ENCODE results near the gene ANKRD13C.

DNA sequence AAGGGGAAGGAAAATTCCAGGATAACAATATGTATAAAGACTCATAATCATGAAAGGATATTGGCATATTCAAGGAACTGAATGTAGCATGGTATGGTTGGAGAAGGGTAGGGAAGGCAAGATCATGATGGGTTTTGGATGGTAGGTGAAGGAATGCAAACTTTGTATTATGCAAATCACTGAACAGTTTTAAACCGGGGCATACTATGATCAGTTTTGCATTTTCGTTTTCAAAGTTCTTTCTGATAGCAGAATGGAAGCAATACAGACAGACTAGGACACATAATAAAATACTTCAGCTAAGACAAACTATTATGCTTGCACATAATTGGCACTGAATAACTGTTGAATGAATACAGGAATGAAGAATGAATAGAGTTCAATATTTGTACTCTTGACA, 42.1 kb upstream of the ANKRD13C start:
- no peak for TF ChIP-seq EGR1 (IDR thresholded peaks at IDR 0.05; ENCODE audit: low read depth in 2 of 2)
- TF ChIP-seq, protein P1, sequence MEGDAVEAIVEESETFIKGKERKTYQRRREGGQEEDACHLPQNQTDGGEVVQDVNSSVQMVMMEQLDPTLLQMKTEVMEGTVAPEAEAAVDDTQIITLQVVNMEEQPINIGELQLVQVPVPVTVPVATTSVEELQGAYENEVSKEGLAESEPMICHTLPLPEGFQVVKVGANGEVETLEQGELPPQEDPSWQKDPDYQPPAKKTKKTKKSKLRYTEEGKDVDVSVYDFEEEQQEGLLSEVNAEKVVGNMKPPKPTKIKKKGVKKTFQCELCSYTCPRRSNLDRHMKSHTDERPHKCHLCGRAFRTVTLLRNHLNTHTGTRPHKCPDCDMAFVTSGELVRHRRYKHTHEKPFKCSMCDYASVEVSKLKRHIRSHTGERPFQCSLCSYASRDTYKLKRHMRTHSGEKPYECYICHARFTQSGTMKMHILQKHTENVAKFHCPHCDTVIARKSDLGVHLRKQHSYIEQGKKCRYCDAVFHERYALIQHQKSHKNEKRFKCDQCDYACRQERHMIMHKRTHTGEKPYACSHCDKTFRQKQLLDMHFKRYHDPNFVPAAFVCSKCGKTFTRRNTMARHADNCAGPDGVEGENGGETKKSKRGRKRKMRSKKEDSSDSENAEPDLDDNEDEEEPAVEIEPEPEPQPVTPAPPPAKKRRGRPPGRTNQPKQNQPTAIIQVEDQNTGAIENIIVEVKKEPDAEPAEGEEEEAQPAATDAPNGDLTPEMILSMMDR (IDR thresholded peaks at IDR 0.05; ENCODE audit: low read depth, low read length, missing input control), result no peak
- no peak for TF ChIP-seq ZBTB33 (IDR thresholded peaks at IDR 0.05)
- TF ChIP-seq RXRA (IDR thresholded peaks at IDR 0.05), result no peak
- TF ChIP-seq, protein P2, sequence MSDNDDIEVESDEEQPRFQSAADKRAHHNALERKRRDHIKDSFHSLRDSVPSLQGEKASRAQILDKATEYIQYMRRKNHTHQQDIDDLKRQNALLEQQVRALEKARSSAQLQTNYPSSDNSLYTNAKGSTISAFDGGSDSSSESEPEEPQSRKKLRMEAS (IDR thresholded peaks at IDR 0.05), result no peak
- no peak for TF ChIP-seq FOXA1 (IDR thresholded peaks at IDR 0.05)
- no peak for TF ChIP-seq TAF1 (conservative IDR thresholded peaks at IDR 0.05)
- no peak for TF ChIP-seq HNF4G (IDR thresholded peaks at IDR 0.05)
- no peak for TF ChIP-seq YY1 (IDR thresholded peaks at IDR 0.05)
- TF ChIP-seq SP1 (IDR thresholded peaks at IDR 0.05), result no peak
- TF ChIP-seq GABPA (IDR thresholded peaks at IDR 0.05 in 1 of 2, conservative IDR thresholded peaks at IDR 0.05 in 1 of 2), result no peak
- TF ChIP-seq, protein P3, sequence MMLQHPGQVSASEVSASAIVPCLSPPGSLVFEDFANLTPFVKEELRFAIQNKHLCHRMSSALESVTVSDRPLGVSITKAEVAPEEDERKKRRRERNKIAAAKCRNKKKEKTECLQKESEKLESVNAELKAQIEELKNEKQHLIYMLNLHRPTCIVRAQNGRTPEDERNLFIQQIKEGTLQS (IDR thresholded peaks at IDR 0.05), result no peak
- TF ChIP-seq JUND (IDR thresholded peaks at IDR 0.05), result no peak
- TF ChIP-seq RAD21 (IDR thresholded peaks at IDR 0.05), result no peak

Measured in liver (tissue), 3 donors.